OCI-LY1 (cell line): ENCODE results near the gene CKAP5.

ENCODE experiments used
- H2AFZ ChIP-seq: fragments of 200-600 bp; sonication (generic), shearing (Covaris generic); 2 replicates; pipeline ENCODE4 v1.6.0; 2014; ENCODE audit warnings: antibody characterized with exemption, mild to moderate bottlenecking, low read length
- H3F3A ChIP-seq: fragments of 200-600 bp; sonication (generic), shearing (Covaris generic); 2 replicates; pipeline ENCODE4 v1.6.0; 2014; ENCODE audit warnings: mild to moderate bottlenecking, antibody characterized with exemption, low read length, moderate library complexity; ENCODE audit not compliant: insufficient read depth
- H3K27ac ChIP-seq: fragments of 200-600 bp; sonication (generic); 2 replicates; pipeline ENCODE4 v1.5.1; 2014; ENCODE audit warnings: low read length, mixed run types, mild to moderate bottlenecking, low read depth; ENCODE audit not compliant: poor library complexity, severe bottlenecking
- H3K27me3 ChIP-seq: fragments of 200-600 bp; sonication (generic); 2 replicates; pipeline ENCODE4 v1.6.0; 2014; ENCODE audit warnings: antibody characterized with exemption, mild to moderate bottlenecking, low read length, moderate library complexity; ENCODE audit not compliant: insufficient read depth
- H3K36me3 ChIP-seq: fragments of 200-600 bp; sonication (generic); 2 replicates; pipeline ENCODE4 v1.6.1; 2014; ENCODE audit warnings: mild to moderate bottlenecking, antibody characterized with exemption, low read length, moderate library complexity, mixed read lengths; ENCODE audit not compliant: insufficient read depth
- H3K4me1 ChIP-seq: fragments of 200-600 bp; sonication (generic); 2 replicates; pipeline ENCODE4 v1.5.1; 2014; ENCODE audit warnings: mild to moderate bottlenecking, low read length, moderate library complexity; ENCODE audit not compliant: insufficient read depth, severe bottlenecking
- H3K4me2 ChIP-seq: fragments of 200-600 bp; sonication (generic), shearing (Covaris generic); 2 replicates; pipeline ENCODE4 v1.6.1; 2014; ENCODE audit warnings: low read length
- H3K4me3 ChIP-seq: fragments of 200-600 bp; sonication (generic); 2 replicates; pipeline ENCODE4 v1.5.1; 2014; ENCODE audit warnings: low read length, low read depth, mild to moderate bottlenecking, mixed read lengths; ENCODE audit not compliant: poor library complexity, severe bottlenecking
- H3K79me2 ChIP-seq: fragments of 200-600 bp; shearing (Covaris generic); 2 replicates; pipeline ENCODE4 v1.6.1; 2016; ENCODE audit warnings: mixed run types, low read length, mixed read lengths; ENCODE audit not compliant: insufficient read depth
- H3K9ac ChIP-seq: fragments of 200-600 bp; sonication (generic), shearing (Covaris generic); 2 replicates; pipeline ENCODE4 v1.6.1; 2014; ENCODE audit warnings: mild to moderate bottlenecking, low read length, mixed read lengths
- H3K9me2 ChIP-seq: fragments of 200-600 bp; sonication (generic), shearing (Covaris generic); 2 replicates; pipeline ENCODE4 v1.6.1; 2014; ENCODE audit warnings: low read depth, mild to moderate bottlenecking, low read length, mixed read lengths
- H3K9me3 ChIP-seq: fragments of 200-600 bp; shearing (Covaris generic); 2 replicates; pipeline ENCODE4 v1.6.1; 2014; ENCODE audit warnings: low read length, mixed read lengths
- H4K20me1 ChIP-seq: fragments of 200-600 bp; sonication (generic), shearing (Covaris generic); 2 replicates; pipeline ENCODE4 v1.6.0; 2016; ENCODE audit warnings: mild to moderate bottlenecking, low read length; ENCODE audit not compliant: insufficient read depth
- CTCF ChIP-seq: fragments of 200-600 bp; sonication (generic), shearing (Covaris generic); IDR thresholded peaks from 2 replicates; pipeline ENCODE4 v1.5.1; 2017; ENCODE audit warnings: mild to moderate bottlenecking, antibody characterized with exemption, low read length, moderate library complexity, mixed read lengths
- EZH2 ChIP-seq: fragments of 200-600 bp; sonication (generic), shearing (Covaris generic); IDR thresholded peaks from 2 replicates; pipeline ENCODE4 v1.8.0; 2017; ENCODE audit warnings: borderline replicate concordance, mixed run types, mild to moderate bottlenecking, antibody characterized with exemption, low read length, moderate library complexity, mixed read lengths

CKAP5 gene

GRCh38 chr11:46877580-46877979 is 31.5 kb upstream of the CKAP5 start:
- H3F3A ChIP-seq = no peaks in the 10 kb centered on the region
- H3K79me2 ChIP-seq = no peaks in the 10 kb centered on the region
- no peak overlapping the region for H3K27ac ChIP-seq
- H2AFZ ChIP-seq = no peak overlapping the region
- peaks cover 59% of the 10 kb centered on the region for H3K36me3 ChIP-seq
- no peak overlapping the region for H3K4me2 ChIP-seq
- H3K9ac ChIP-seq = no peak overlapping the region
- TF ChIP-seq CTCF (no peak), EZH2 (no peak)
- H4K20me1 ChIP-seq = no peaks in the 10 kb centered on the region
- no peaks in the 10 kb centered on the region for H3K27me3 ChIP-seq
- no peak overlapping the region for H3K4me3 ChIP-seq
- H3K9me3 ChIP-seq = no peaks in the 10 kb centered on the region
- H3K9me2 ChIP-seq = no peaks in the 10 kb centered on the region
- H3K4me1 ChIP-seq = no peaks in the 10 kb centered on the region

- H3K4me2 ChIP-seq = no peak overlapping the region
- H3K79me2 ChIP-seq = no peaks in the 10 kb centered on the region
- no peak overlapping the region for H3K4me3 ChIP-seq
- H3K9me3 ChIP-seq = no peaks in the 10 kb centered on the region
- H3K9me2 ChIP-seq = no peaks in the 10 kb centered on the region
- H3K9ac ChIP-seq = no peak overlapping the region
- TF ChIP-seq CTCF (no peak), EZH2 (no peak)
- H3K36me3 ChIP-seq = peaks cover 59% of the 10 kb centered on the region
- no peaks in the 10 kb centered on the region for H3K27me3 ChIP-seq
- H3F3A ChIP-seq = no peaks in the 10 kb centered on the region
- no peaks in the 10 kb centered on the region for H3K4me1 ChIP-seq
- no peak overlapping the region for H2AFZ ChIP-seq
- no peak overlapping the region for H3K27ac ChIP-seq
- H4K20me1 ChIP-seq = no peaks in the 10 kb centered on the region
Observed at GRCh38 chr11:46876471-46876870, 30.4 kb upstream of the CKAP5 start.

GRCh38 chr11:46874586-46874985 is 28.5 kb upstream of the CKAP5 start:
- Histone ChIP-seq H3F3A (no peaks in the 10 kb centered on the region), H3K9ac (no peak overlapping the region), H3K79me2 (no peaks in the 10 kb centered on the region), H3K27me3 (no peaks in the 10 kb centered on the region), H3K9me3 (no peaks in the 10 kb centered on the region), H3K4me2 (no peak overlapping the region), H3K9me2 (no peaks in the 10 kb centered on the region), H3K27ac (no peak overlapping the region), H4K20me1 (no peaks in the 10 kb centered on the region), H3K36me3 (peaks cover 68% of the 10 kb centered on the region), H3K4me1 (no peaks in the 10 kb centered on the region), H2AFZ (no peak overlapping the region), H3K4me3 (no peak overlapping the region)
- TF ChIP-seq CTCF (no peak), EZH2 (no peak)
